WTC11 (cell line): ENCODE data around the gene CD6. TPM values are rescaled to one million over a fixed set of nuclear protein-coding genes. Genes with fewer than 3 reads are reported as not detected.

Experiments used
- ATAC-seq: fragments of 200-7000 bp; cut with Tn5 transposase; 2 replicates; pipeline ENCODE4 v1.10.0; 2021; ENCODE audit warnings: mild to moderate bottlenecking, moderate library complexity
- CTCF ChIA-PET: fragments of 300-600 bp; sonication (Branson Sonifier 250); formaldehyde crosslinking; loops from one replicate; lab custom pipeline; 2021; ENCODE audit warnings: antibody characterized with exemption; lab: Charles Lee
- POLR2A ChIA-PET: fragments of 350-600 bp; sonication (Branson Sonifier 250); formaldehyde crosslinking; loops from one replicate; lab custom pipeline; 2021; ENCODE audit warnings: antibody characterized with exemption; lab: Charles Lee
- DNase-seq: peaks from one replicate; pipeline ENCODE4 v3.0.0; 2021; ENCODE audit warnings: low spot score
- H3K27ac Mint-ChIP-seq: 2 replicates; pipeline ENCODE4 v1.8.0; 2021; ENCODE audit warnings: mixed read lengths
- H3K27me3 Mint-ChIP-seq: 2 replicates; pipeline ENCODE4 v1.8.0; 2021; ENCODE audit warnings: low read depth, mild to moderate bottlenecking, moderate library complexity, mixed read lengths
- H3K36me3 Mint-ChIP-seq: 2 replicates; pipeline ENCODE4 v1.8.0; 2021; ENCODE audit warnings: mixed read lengths
- H3K4me1 Mint-ChIP-seq: 2 replicates; pipeline ENCODE4 v1.8.0; 2022; ENCODE audit warnings: mixed read lengths
- H3K4me3 Mint-ChIP-seq: 2 replicates; pipeline ENCODE4 v1.8.0; 2021; ENCODE audit warnings: mild to moderate bottlenecking, moderate library complexity, mixed read lengths
- H3K9me3 Mint-ChIP-seq: 2 replicates; pipeline ENCODE4 v1.8.0; 2021; ENCODE audit warnings: mixed read lengths
- ATF1 ChIP-seq: sonication (generic); formaldehyde crosslinking; IDR thresholded peaks from 2 replicates; pipeline ENCODE4 v1.8.1; 2023; ENCODE audit warnings: mild to moderate bottlenecking, moderate library complexity, missing genetic modification reagents
- ATF6 ChIP-seq: sonication (generic); formaldehyde crosslinking; IDR thresholded peaks from 2 replicates; pipeline ENCODE4 v1.8.1; 2023; ENCODE audit warnings: mild to moderate bottlenecking, missing genetic modification reagents
- CDX4 ChIP-seq: fragments of 250-450 bp; sonication (Bioruptor Pico); IDR thresholded peaks from 2 replicates; pipeline ENCODE4 v1.9.0; 2021; ENCODE audit warnings: moderate library complexity, mild to moderate bottlenecking, inconsistent platforms, borderline replicate concordance
- CTCF ChIP-seq: fragments of 200-600 bp; IDR thresholded peaks from 2 replicates; pipeline ENCODE4 v1.8.0; 2022; ENCODE audit warnings: antibody characterized with exemption
- E2F1 ChIP-seq: sonication (generic); formaldehyde crosslinking; IDR thresholded peaks from 2 replicates; pipeline ENCODE4 v1.8.0; 2022; ENCODE audit warnings: mild to moderate bottlenecking, missing genetic modification reagents
- E2F5 ChIP-seq: sonication (generic); formaldehyde crosslinking; IDR thresholded peaks from 2 replicates; pipeline ENCODE4 v1.8.1; 2022; ENCODE audit warnings: mild to moderate bottlenecking, moderate library complexity, missing genetic modification reagents
- ELF4 ChIP-seq: sonication (generic); formaldehyde crosslinking; IDR thresholded peaks from 2 replicates; pipeline ENCODE4 v1.8.1; 2022; ENCODE audit warnings: low read depth, mild to moderate bottlenecking, moderate library complexity, missing genetic modification reagents
- GABPB1 ChIP-seq: sonication (generic); formaldehyde crosslinking; IDR thresholded peaks from 2 replicates; pipeline ENCODE4 v1.8.1; 2023; ENCODE audit warnings: mild to moderate bottlenecking, missing genetic modification reagents
- JAZF1 ChIP-seq: fragments of 250-450 bp; sonication (Bioruptor Pico); IDR thresholded peaks from 2 replicates; pipeline ENCODE4 v1.9.0; 2021; ENCODE audit warnings: moderate library complexity, mild to moderate bottlenecking, inconsistent platforms
- MYBL2 ChIP-seq: sonication (generic); formaldehyde crosslinking; IDR thresholded peaks from 2 replicates; pipeline ENCODE4 v1.8.1; 2023; ENCODE audit warnings: mild to moderate bottlenecking, moderate library complexity, missing genetic modification reagents
- NFE2L1 ChIP-seq: sonication (generic); formaldehyde crosslinking; IDR thresholded peaks from 2 replicates; pipeline ENCODE4 v1.8.1; 2023; ENCODE audit warnings: missing genetic modification reagents
- PRDM15 ChIP-seq: sonication (generic); formaldehyde crosslinking; IDR thresholded peaks from 2 replicates; pipeline ENCODE4 v1.8.0; 2022; ENCODE audit warnings: missing genetic modification reagents
- PRRX2 ChIP-seq: fragments of 250-450 bp; sonication (Bioruptor Pico); IDR thresholded peaks from 2 replicates; pipeline ENCODE4 v1.8.0; 2021; ENCODE audit warnings: mild to moderate bottlenecking
- SMAD4 ChIP-seq: sonication (generic); formaldehyde crosslinking; IDR thresholded peaks from 2 replicates; pipeline ENCODE4 v1.8.0; 2022; ENCODE audit warnings: mild to moderate bottlenecking, missing genetic modification reagents
- SOX15 ChIP-seq: fragments of 250-450 bp; sonication (Bioruptor Pico); IDR thresholded peaks from 2 replicates; pipeline ENCODE4 v1.9.0; 2021; ENCODE audit warnings: mild to moderate bottlenecking
- STAT6 ChIP-seq: sonication (generic); formaldehyde crosslinking; conservative IDR thresholded peaks from 2 replicates; pipeline ENCODE4 v1.8.1; 2023; ENCODE audit warnings: mild to moderate bottlenecking, low read depth, missing genetic modification reagents, moderate library complexity
- TEAD4 ChIP-seq: sonication (generic); formaldehyde crosslinking; IDR thresholded peaks from 2 replicates; pipeline ENCODE4 v1.8.0; 2022; ENCODE audit warnings: mild to moderate bottlenecking, missing genetic modification reagents
- ZNF219 ChIP-seq: sonication (generic); formaldehyde crosslinking; IDR thresholded peaks from 2 replicates; pipeline ENCODE4 v1.8.0; 2023; ENCODE audit warnings: missing genetic modification reagents, mild to moderate bottlenecking, borderline replicate concordance
- ZNF416 ChIP-seq: fragments of 250-450 bp; sonication (Bioruptor Pico); IDR thresholded peaks from 2 replicates; pipeline ENCODE4 v1.9.0; 2021; ENCODE audit warnings: mild to moderate bottlenecking, inconsistent platforms
- ZNF423 ChIP-seq: fragments of 250-450 bp; sonication (Bioruptor Pico); IDR thresholded peaks from 2 replicates; pipeline ENCODE4 v2.1.2; 2022; ENCODE audit warnings: mild to moderate bottlenecking, moderate library complexity
- total RNA-seq: library from RNA; stranded (reverse); gene quantifications from 3 replicates; pipeline ENCODE4 v1.2.3, GENCODE V29; 2021

The CD6 gene
- total RNA-seq, 1 experiment from 2014 or later: 1.0 TPM

GRCh38 chr11:60927600-60927999 lies 43.9 kb upstream of the CD6 start:
- ATAC-seq (no peak), DNase-seq (no peak)
- no peaks in the 10 kb centered on the region for H3K9me3 Mint-ChIP-seq
- POLR2A ChIA-PET: no interaction called here
- peaks cover 19% of the 10 kb centered on the region for H3K36me3 Mint-ChIP-seq
- H3K4me1 Mint-ChIP-seq: peaks cover 20% of the 10 kb centered on the region
- no peaks in the 10 kb centered on the region; the same call in 1 of the 2 replicates for H3K27me3 Mint-ChIP-seq
- no peak for TF ChIP-seq ELF4 (CRISPR knock-in tag)
- no peak for TF ChIP-seq SOX15 (CRISPR knock-in tag)
- no peak for TF ChIP-seq ATF6 (CRISPR knock-in tag)
- no peak for TF ChIP-seq ATF1 (CRISPR knock-in tag)
- no peak for TF ChIP-seq SMAD4 (CRISPR knock-in tag)
- TF ChIP-seq PRRX2 (CRISPR knock-in tag): no peak
- TF ChIP-seq CDX4: no peak
- TF ChIP-seq E2F1 (CRISPR knock-in tag): no peak
- TF ChIP-seq GABPB1 (CRISPR knock-in tag): no peak
- no peak for TF ChIP-seq STAT6 (CRISPR knock-in tag)
- no peak for TF ChIP-seq ZNF416
- no peak for TF ChIP-seq ZNF423 (CRISPR knock-in tag)
- no peak for TF ChIP-seq MYBL2 (CRISPR knock-in tag)
- no peak for TF ChIP-seq JAZF1 (CRISPR knock-in tag)
- TF ChIP-seq TEAD4 (CRISPR knock-in tag): no peak
- no peak for TF ChIP-seq NFE2L1 (CRISPR knock-in tag)
- TF ChIP-seq, all 79 proteins: peak for 0
- CTCF ChIA-PET: interaction anchor here (2.0 kb wide), 1 partner anchor 12 kb away, joined by 4 read pairs; no protein-coding TSS in a partner anchor
- no peak overlapping the region for H3K27ac Mint-ChIP-seq
- no peak overlapping the region for H3K4me3 Mint-ChIP-seq

- Mint-ChIP-seq H3K4me1 (peaks cover 16% of the 10 kb centered on the region), H3K4me3 (no peak overlapping the region), H3K9me3 (no peaks in the 10 kb centered on the region)
- DNase-seq (no peak), ATAC-seq (no peak)
- CTCF ChIA-PET: interaction anchor here (1.2 kb wide), 1 partner anchor 29 kb away, joined by 3 read pairs; no protein-coding TSS in a partner anchor
- TF ChIP-seq STAT6 (CRISPR knock-in tag) (no peak), CTCF (no peak), E2F5 (CRISPR knock-in tag) (no peak), PRDM15 (no peak), ZNF219 (CRISPR knock-in tag) (no peak)
- TF ChIP-seq, all 79 proteins: peak for 0
- Mint-ChIP-seq H3K36me3 (peaks cover 17% of the 10 kb centered on the region), H3K27me3 (no peaks in the 10 kb centered on the region; the same call in 1 of the 2 replicates), H3K27ac (no peak overlapping the region)
- POLR2A ChIA-PET: no interaction called here
Observed at GRCh38 chr11:60928563-60929001, 42.9 kb upstream of the CD6 start.
